H1 (cell line): ENCODE data around the gene DPP10. TPM values are rescaled to one million over a fixed set of nuclear protein-coding genes. Genes with fewer than 3 reads are reported as not detected.

Experiments
- CTCF ChIA-PET: fragments of 300-600 bp; sonication (Branson Sonifier 250); formaldehyde crosslinking; loops from one replicate; lab custom pipeline; 2021; ENCODE audit not compliant: partially characterized antibody; lab: Charles Lee
- POLR2A ChIA-PET: fragments of 300-600 bp; sonication (Branson Sonifier 250); formaldehyde crosslinking; loops from one replicate; lab custom pipeline; 2021; ENCODE audit warnings: inconsistent platforms; ENCODE audit not compliant: partially characterized antibody; lab: Charles Lee
- DNase-seq, 2 experiments: peaks; one replicate each; pipeline versions ENCODE4 v3.0.0 to v3.0.0-alpha.2; 2010 to 2022; ENCODE audit warnings: low spot score in 2 of 2, low read depth in 1 of 2, mixed read lengths in 1 of 2
- FAIRE-seq: peaks from 2 replicates; lab custom pipeline; 2011; peaks lifted over from hg19 to GRCh38; lab: Jason Lieb, UNC
- H2AFZ ChIP-seq: 2 replicates; pipeline ENCODE4 v1.8.1; 2012; ENCODE audit warnings: low read length, inconsistent platforms
- H2AK5ac ChIP-seq: 2 replicates; pipeline ENCODE4 v1.6.1; 2013; ENCODE audit warnings: low read depth, low read length
- H2BK120ac ChIP-seq: replicated peaks from 2 replicates; pipeline ENCODE3; 2013; ENCODE audit warnings: low read depth, low read length, inconsistent platforms
- H2BK12ac ChIP-seq: 2 replicates; pipeline ENCODE4 v1.6.1; 2013; ENCODE audit warnings: low read depth, low read length
- H2BK15ac ChIP-seq: 2 replicates; pipeline ENCODE4 v1.6.1; 2013; ENCODE audit warnings: low read length
- H2BK20ac ChIP-seq: 2 replicates; pipeline ENCODE4 v1.6.1; 2013; ENCODE audit warnings: low read length
- H2BK5ac ChIP-seq: 2 replicates; pipeline ENCODE4 v1.6.1; 2013; ENCODE audit warnings: low read depth, low read length
- H3K14ac ChIP-seq: 2 replicates; pipeline ENCODE4 v1.6.1; 2013; ENCODE audit warnings: inconsistent platforms; ENCODE audit not compliant: insufficient read length
- H3K18ac ChIP-seq: 2 replicates; pipeline ENCODE4 v1.6.1; 2013; ENCODE audit warnings: low read length; ENCODE audit errors: extremely low read depth
- H3K23ac ChIP-seq: 2 replicates; pipeline ENCODE4 v1.6.1; 2013; ENCODE audit warnings: inconsistent platforms; ENCODE audit not compliant: insufficient read length
- H3K23me2 ChIP-seq: 2 replicates; pipeline ENCODE4 v1.6.1; 2013; ENCODE audit warnings: low read depth, low read length
- H3K27ac ChIP-seq: 2 replicates; pipeline ENCODE4 v1.6.1; 2011; ENCODE audit warnings: low read depth, low read length, inconsistent platforms
- H3K27me3 ChIP-seq, 4 experiments: replicated peaks in 1 of 4; 1 replicate in 1 of 4; 2 replicates in 3 of 4; pipeline versions ENCODE4 v1.6.1 to v1.8.1; 2011 to 2013; ENCODE audit warnings: low read length in 3 of 4, mild to moderate bottlenecking in 3 of 4, inconsistent platforms in 2 of 4, mixed read lengths in 2 of 4, moderate library complexity in 1 of 4; ENCODE audit not compliant: control insufficient read depth in 3 of 4, insufficient read depth in 3 of 4; ENCODE audit errors: extremely low read depth in 1 of 4
- H3K36me3 ChIP-seq, 4 experiments: 2 replicates each; pipeline versions ENCODE4 v1.6.1 to v1.8.1; 2011 to 2013; ENCODE audit warnings: mild to moderate bottlenecking in 4 of 4, low read length in 3 of 4, moderate library complexity in 2 of 4, control low read depth in 1 of 4, inconsistent platforms in 1 of 4; ENCODE audit not compliant: insufficient read depth in 4 of 4, control insufficient read depth in 2 of 4
- H3K4ac ChIP-seq: replicated peaks from 2 replicates; pipeline ENCODE3; 2013; ENCODE audit warnings: low read length, low read depth, mixed read lengths, inconsistent platforms; ENCODE audit not compliant: insufficient read length
- H3K4me1 ChIP-seq, 4 experiments: replicated peaks in 1 of 4; 1 replicate in 1 of 4; 2 replicates in 3 of 4; pipeline versions ENCODE4 v1.6.1 to v1.8.1; 2011 to 2013; ENCODE audit warnings: low read length in 3 of 4, inconsistent platforms in 2 of 4, mixed read lengths in 1 of 4; ENCODE audit not compliant: insufficient read depth in 4 of 4, control insufficient read depth in 3 of 4
- H3K4me2 ChIP-seq, 2 experiments: 2 replicates each; pipeline versions ENCODE4 v1.6.1 to v1.8.1; 2011 to 2013; ENCODE audit warnings: low read depth in 2 of 2, low read length in 2 of 2, control low read depth in 1 of 2, inconsistent platforms in 1 of 2, mild to moderate bottlenecking in 1 of 2; ENCODE audit not compliant: insufficient read depth in 1 of 2
- H3K4me3 ChIP-seq, 4 experiments: fragments of 200-600, 300-600 bp in 1 of 4; sonication (generic), shearing (Covaris generic), sonication (Bioruptor Twin) in 1 of 4; 2 replicates each; pipeline versions ENCODE4 v1.5.1 to v1.8.1; 2011 to 2016; ENCODE audit warnings: low read length in 4 of 4, low read depth in 3 of 4, control low read depth in 2 of 4, inconsistent platforms in 2 of 4, mild to moderate bottlenecking in 2 of 4, mixed read lengths in 1 of 4, moderate library complexity in 1 of 4; ENCODE audit not compliant: insufficient read depth in 2 of 4; ENCODE audit errors: extremely low read depth in 1 of 4
- H3K56ac ChIP-seq: replicated peaks from 2 replicates; pipeline ENCODE3; 2013; ENCODE audit warnings: low read depth, mild to moderate bottlenecking, mixed read lengths, low read length, inconsistent platforms; ENCODE audit not compliant: insufficient read length
- H3K79me1 ChIP-seq: 2 replicates; pipeline ENCODE4 v1.6.1; 2013; ENCODE audit warnings: low read depth, low read length, control low read depth
- H3K79me2 ChIP-seq, 2 experiments: 2 replicates each; pipeline versions ENCODE4 v1.6.1 to v1.8.1; 2012 to 2013; ENCODE audit warnings: low read length in 2 of 2, mild to moderate bottlenecking in 2 of 2, inconsistent platforms in 1 of 2; ENCODE audit not compliant: insufficient read depth in 2 of 2, control insufficient read depth in 1 of 2
- H3K9ac ChIP-seq, 4 experiments: replicated peaks in 1 of 4; 1 replicate in 1 of 4; 2 replicates in 3 of 4; pipeline versions ENCODE4 v1.6.1 to v1.8.1; 2011 to 2013; ENCODE audit warnings: low read depth in 3 of 4, low read length in 3 of 4, control low read depth in 2 of 4, mild to moderate bottlenecking in 2 of 4, moderate library complexity in 2 of 4, inconsistent platforms in 1 of 4; ENCODE audit errors: extremely low read depth in 1 of 4
- H3K9me3 ChIP-seq, 2 experiments: 2 replicates each; pipeline versions ENCODE4 v1.6.1 to v1.8.1; 2012 to 2013; ENCODE audit warnings: mild to moderate bottlenecking in 2 of 2, moderate library complexity in 2 of 2, control low read depth in 1 of 2, inconsistent platforms in 1 of 2, low read depth in 1 of 2, low read length in 1 of 2, mixed read lengths in 1 of 2; ENCODE audit not compliant: insufficient read depth in 2 of 2
- H4K20me1 ChIP-seq, 2 experiments: replicated peaks in 1 of 2; 2 replicates each; pipeline versions ENCODE3 to v1.8.1; 2011 to 2013; ENCODE audit warnings: inconsistent platforms in 2 of 2, low read length in 2 of 2, mild to moderate bottlenecking in 1 of 2; ENCODE audit not compliant: insufficient read depth in 2 of 2, control insufficient read depth in 1 of 2
- H4K5ac ChIP-seq: 2 replicates; pipeline ENCODE4 v1.6.1; 2013; ENCODE audit warnings: low read length, low read depth, mixed read lengths, inconsistent platforms; ENCODE audit not compliant: insufficient read length
- H4K8ac ChIP-seq: 2 replicates; pipeline ENCODE4 v1.8.0; 2013; ENCODE audit warnings: mild to moderate bottlenecking, moderate library complexity, low read length, inconsistent platforms; ENCODE audit not compliant: insufficient read depth; ENCODE audit errors: extremely low read depth
- H4K91ac ChIP-seq: replicated peaks from 2 replicates; pipeline ENCODE3; 2013; ENCODE audit warnings: low read length, mixed read lengths, inconsistent platforms; ENCODE audit not compliant: insufficient read length
- BRCA1 ChIP-seq: IDR thresholded peaks from 2 replicates; pipeline ENCODE4 v1.6.1; 2012; ENCODE audit warnings: low read depth, low read length, improper control_type of control experiment
- CREB1 ChIP-seq: IDR thresholded peaks from 2 replicates; pipeline ENCODE4 v1.6.1; 2012; ENCODE audit warnings: inconsistent platforms
- EZH2 ChIP-seq: fragments of 200-600 bp; sonication (generic); IDR thresholded peaks from 2 replicates; pipeline ENCODE4 v1.7.1; 2012; ENCODE audit warnings: low read depth, mild to moderate bottlenecking, moderate library complexity, low read length, inconsistent platforms; ENCODE audit not compliant: severe bottlenecking
- HDAC2 ChIP-seq, 2 experiments: fragments of 300-600 bp in 1 of 2; sonication (generic) in 1 of 2; IDR thresholded peaks; 2 replicates each; pipeline ENCODE4 v1.6.1; 2011 to 2012; ENCODE audit warnings: low read depth in 2 of 2, low read length in 2 of 2, mild to moderate bottlenecking in 2 of 2, moderate library complexity in 2 of 2, borderline replicate concordance in 1 of 2, inconsistent platforms in 1 of 2
- JUN ChIP-seq: IDR thresholded peaks from 2 replicates; pipeline ENCODE4 v1.6.1; 2011; ENCODE audit warnings: low read depth, mild to moderate bottlenecking, improper control_type of control experiment, low read length
- KDM5A ChIP-seq: fragments of 200-600 bp; IDR thresholded peaks from 2 replicates; pipeline ENCODE4 v1.7.1; 2012; ENCODE audit warnings: mild to moderate bottlenecking, low read length, inconsistent platforms, mixed read lengths
- SP2 ChIP-seq: IDR thresholded peaks from 2 replicates; pipeline ENCODE4 v1.6.1; 2012; ENCODE audit warnings: mild to moderate bottlenecking, low read length, inconsistent platforms
- TAF1 ChIP-seq: IDR thresholded peaks from 2 replicates; pipeline ENCODE4 v1.6.1; 2011; ENCODE audit warnings: mild to moderate bottlenecking, low read depth, low read length
- TAF7 ChIP-seq: optimal IDR thresholded peaks from 2 replicates; pipeline ENCODE3; 2011; ENCODE audit warnings: low read depth, mild to moderate bottlenecking, inconsistent platforms, low read length, moderate library complexity, borderline replicate concordance
- ZNF274 ChIP-seq: IDR thresholded peaks from 2 replicates; pipeline ENCODE4 v1.7.0; 2012; ENCODE audit warnings: low read length, borderline replicate concordance; ENCODE audit errors: extremely low read depth
- WGBS, 2 experiments: shearing (Covaris generic) in 1 of 2; methylation state at CpG; one replicate each; pipeline versions ENCODE4 v1.1.6 to v1.1.7; 2013 to 2015; ENCODE audit warnings: low lambda C conversion rate in 2 of 2, mixed read lengths in 2 of 2, inconsistent platforms in 1 of 2, low coverage in 1 of 2, missing lambda C conversion rate in 1 of 2; ENCODE audit not compliant: insufficient replicate concordance in 2 of 2, insufficient coverage in 1 of 2, insufficient read length in 1 of 2; ENCODE audit errors: extremely low coverage in 1 of 2, missing lambda C conversion rate in 1 of 2; 5-methylcytosine and 5-hydroxymethylcytosine counted together
- polyA plus RNA-seq, 7 experiments: library from polyadenylated mRNA; depleted of rRNA in 3 of 7; stranded (reverse) in 5 of 7; unstranded in 2 of 7; fragments of >200 nt in 5 of 7; fragments of 200-250 nt in 2 of 7; gene quantifications; 1 replicate in 5 of 7; 2 replicates in 1 of 7; 4 replicates in 1 of 7; pipeline versions ENCODE4 v1.2.1 to v1.2.3, GENCODE V29; 2011 to 2013; ENCODE audit warnings: missing spikeins in 2 of 7, mixed read lengths in 2 of 7
- total RNA-seq: library from RNA; stranded (reverse); fragmentation: NEBNext Ultra II Directional; extraction: Animal tissue kit (Norgen Biotek cat#: 25700); gene quantifications from 2 replicates; pipeline ENCODE4 v1.2.1, GENCODE V29; 2021

Gene DPP10
- total and polyA plus RNA-seq, 2 of the 8 experiments (the other 6 are each of a cell fraction or from before 2014, with no cell fraction given) = 3.3 to 7.2 TPM

DNA sequence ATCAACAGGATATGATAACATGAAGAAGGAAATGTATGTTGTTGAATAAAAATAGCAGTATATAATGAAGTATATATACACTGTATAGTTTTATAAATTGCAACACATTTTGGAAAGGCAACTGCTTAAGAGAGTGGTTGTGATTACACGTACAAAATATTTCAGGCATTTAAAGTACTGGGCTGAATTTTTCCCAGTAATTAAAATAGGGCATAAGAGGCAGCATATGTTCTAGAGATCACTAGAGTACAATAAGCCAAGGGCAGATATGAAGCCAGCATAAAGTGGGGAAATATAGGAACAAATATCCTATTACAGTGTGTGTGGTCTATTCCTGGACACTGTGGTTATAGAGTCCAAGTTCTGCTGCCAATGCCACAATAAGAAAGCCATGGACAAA is 14.1 kb downstream of the DPP10 start:
- WGBS, 2 experiments = 88% methylated on average over 1 of the region's 1 CpG; no CpG with 5 or more reads in 1 of the 2 experiments
- H3K27me3 ChIP-seq = no peaks in the 10 kb centered on the region
- H3K4ac ChIP-seq = no peak overlapping the region
- H2BK15ac ChIP-seq = no peak overlapping the region
- H3K4me3 ChIP-seq = no peak overlapping the region
- H2AFZ ChIP-seq = no peak overlapping the region
- H3K4me1 ChIP-seq = peaks cover 0 to 8% (median 3%) of the 10 kb centered on the region in 4 experiments; a peak in 2 of 7 replicates
- ChIA-PET CTCF (no interaction called here), POLR2A (no interaction called here)
- no peak for FAIRE-seq
- no peak overlapping the region for H2AK5ac ChIP-seq
- TF ChIP-seq SP2 (no peak), CREB1 (no peak), TAF7 (no peak), KDM5A (no peak), HDAC2 (IDR thresholded peaks at IDR 0.05; ENCODE audit: borderline replicate concordance in 1 of 2, low read depth in 2 of 2, low read length in 2 of 2) (no peak), EZH2 (no peak), BRCA1 (no peak), JUN (no peak), TAF1 (no peak), ZNF274 (no peak)
- TF ChIP-seq, all 59 proteins: peak for 0
- Histone ChIP-seq H3K23ac (no peak overlapping the region), H2BK12ac (no peak overlapping the region), H3K56ac (no peak overlapping the region), H4K5ac (no peak overlapping the region), H3K14ac (no peak overlapping the region), H3K27ac (no peak overlapping the region), H2BK120ac (no peak overlapping the region), H2BK20ac (no peak overlapping the region), H3K79me1 (no peaks in the 10 kb centered on the region), H3K79me2 (no peaks in the 10 kb centered on the region), H3K9me3 (no peaks in the 10 kb centered on the region; a peak in 1 of 4 replicates), H4K91ac (no peak overlapping the region), H3K4me2 (no peak overlapping the region), H3K36me3 (no peaks in the 10 kb centered on the region), H3K9ac (no peak overlapping the region), H4K8ac (no peak overlapping the region), H4K20me1 (no peaks in the 10 kb centered on the region), H2BK5ac (no peak overlapping the region), H3K18ac (no peak overlapping the region), H3K23me2 (no peaks in the 10 kb centered on the region; the same call in 1 of the 2 replicates)
- DNase-seq = no peak
